ENCODE measurements around the gene HLA-E.

The HLA-E gene

GRCh38 chr6:30542915-30543314 lies 53.6 kb downstream of the HLA-E start:
- peak; percentile 55 for DNase-seq (ENCODE audit: low spot score)
